HEK293 (cell line): Measurements from ENCODE around the gene CACTIN.

Experiments
- CTCF ChIA-PET: fragments of 350-600 bp; formaldehyde crosslinking; extraction: SDS; loops from one replicate; lab custom pipeline; 2021; ENCODE audit warnings: antibody characterized with exemption; lab: Yijun Ruan, JAX
- POLR2A ChIA-PET: fragments of 300-600 bp; formaldehyde crosslinking; extraction: SDS; loops from one replicate; lab custom pipeline; 2020; ENCODE audit warnings: antibody characterized with exemption, inconsistent platforms; lab: Yijun Ruan, JAX
- H3K27ac ChIP-seq: fragments of 200-500 bp; sonication (Bioruptor generic); 2 replicates; pipeline ENCODE4 v1.5.1; 2014; ENCODE audit warnings: low read depth, low read length, control low read depth, inconsistent platforms; ENCODE audit errors: extremely low read depth
- H3K36me3 ChIP-seq, 2 experiments: fragments of 200-500 bp in 1 of 2; sonication (Bioruptor generic) in 1 of 2; 1 replicate in 1 of 2; 2 replicates in 1 of 2; pipeline ENCODE4 v1.5.1; 2014 to 2017; ENCODE audit warnings: inconsistent platforms in 2 of 2, low read length in 2 of 2; ENCODE audit not compliant: control insufficient read depth in 2 of 2, insufficient read depth in 1 of 2
- H3K4me1 ChIP-seq: fragments of 200-500 bp; sonication (Bioruptor generic); 2 replicates; pipeline ENCODE4 v1.5.1; 2014; ENCODE audit warnings: mild to moderate bottlenecking, low read length, inconsistent platforms; ENCODE audit not compliant: control insufficient read depth, insufficient read depth
- H3K4me3 ChIP-seq: 2 replicates; pipeline ENCODE4 v1.5.1; 2011; ENCODE audit warnings: low read depth, mild to moderate bottlenecking, control low read depth, low read length, moderate library complexity
- H3K9me3 ChIP-seq: fragments of 200-500 bp; sonication (Bioruptor generic); 2 replicates; pipeline ENCODE4 v1.5.1; 2014; ENCODE audit warnings: low read depth, low read length, inconsistent platforms; ENCODE audit not compliant: control insufficient read depth, insufficient read depth
- BCL11A ChIP-seq: fragments of 450-650 bp; formaldehyde crosslinking; IDR thresholded peaks from 2 replicates; pipeline ENCODE4 v1.5.1; 2016; ENCODE audit warnings: low read depth, missing biosample characterization, missing genetic modification characterization
- EGR2 ChIP-seq: fragments of 450-650 bp; formaldehyde crosslinking; IDR thresholded peaks from 2 replicates; pipeline ENCODE4 v1.5.1; 2016; ENCODE audit warnings: low read depth, missing biosample characterization, missing genetic modification characterization
- GLIS1 ChIP-seq: fragments of 450-650 bp; formaldehyde crosslinking; IDR thresholded peaks from 2 replicates; pipeline ENCODE4 v1.5.1; 2016; ENCODE audit warnings: missing biosample characterization, missing genetic modification characterization
- KLF10 ChIP-seq: fragments of 450-650 bp; IDR thresholded peaks from 2 replicates; pipeline ENCODE4 v1.5.1; 2018; ENCODE audit warnings: missing biosample characterization, mild to moderate bottlenecking, missing genetic modification characterization
- KLF17 ChIP-seq: fragments of 450-650 bp; formaldehyde crosslinking; IDR thresholded peaks from 2 replicates; pipeline ENCODE4 v1.5.1; 2016; ENCODE audit warnings: missing biosample characterization, missing genetic modification characterization
- KLF9 ChIP-seq: fragments of 450-650 bp; formaldehyde crosslinking; IDR thresholded peaks from 2 replicates; pipeline ENCODE4 v1.5.1; 2016; ENCODE audit warnings: missing biosample characterization, missing genetic modification characterization, low read depth
- SCRT2 ChIP-seq: fragments of 450-650 bp; formaldehyde crosslinking; IDR thresholded peaks from 2 replicates; pipeline ENCODE4 v1.5.1; 2016; ENCODE audit warnings: missing biosample characterization, missing genetic modification characterization
- SP2 ChIP-seq: fragments of 450-650 bp; formaldehyde crosslinking; IDR thresholded peaks from 2 replicates; pipeline ENCODE4 v1.5.1; 2016; ENCODE audit warnings: missing biosample characterization, missing genetic modification characterization
- SP3 ChIP-seq: fragments of 450-650 bp; formaldehyde crosslinking; IDR thresholded peaks from 2 replicates; pipeline ENCODE4 v1.5.1; 2016; ENCODE audit warnings: missing biosample characterization, missing genetic modification characterization
- YY2 ChIP-seq: fragments of 450-650 bp; formaldehyde crosslinking; IDR thresholded peaks from 2 replicates; pipeline ENCODE4 v1.5.1; 2016; ENCODE audit warnings: missing biosample characterization, missing genetic modification characterization
- ZBTB17 ChIP-seq: fragments of 450-650 bp; formaldehyde crosslinking; IDR thresholded peaks from 2 replicates; pipeline ENCODE4 v1.5.1; 2016; ENCODE audit warnings: missing biosample characterization, missing genetic modification characterization
- ZBTB21 ChIP-seq: fragments of 450-650 bp; formaldehyde crosslinking; IDR thresholded peaks from 2 replicates; pipeline ENCODE4 v1.5.1; 2017; ENCODE audit warnings: missing biosample characterization, missing genetic modification characterization
- ZBTB49 ChIP-seq: fragments of 450-650 bp; formaldehyde crosslinking; IDR thresholded peaks from 2 replicates; pipeline ENCODE4 v1.5.1; 2016; ENCODE audit warnings: missing biosample characterization, missing genetic modification characterization, low read depth
- ZNF175 ChIP-seq: fragments of 450-650 bp; formaldehyde crosslinking; IDR thresholded peaks from 2 replicates; pipeline ENCODE4 v1.5.1; 2016; ENCODE audit warnings: missing biosample characterization, missing genetic modification characterization
- ZNF280C ChIP-seq: fragments of 450-650 bp; formaldehyde crosslinking; IDR thresholded peaks from 2 replicates; pipeline ENCODE4 v1.5.1; 2016; ENCODE audit warnings: missing biosample characterization, missing genetic modification characterization
- ZNF324 ChIP-seq: fragments of 450-650 bp; formaldehyde crosslinking; IDR thresholded peaks from 2 replicates; pipeline ENCODE4 v1.5.1; 2016; ENCODE audit warnings: missing biosample characterization, missing genetic modification characterization
- ZNF394 ChIP-seq: fragments of 450-650 bp; formaldehyde crosslinking; IDR thresholded peaks from 2 replicates; pipeline ENCODE4 v1.5.1; 2016; ENCODE audit warnings: missing biosample characterization, missing genetic modification characterization, mild to moderate bottlenecking, moderate library complexity, borderline replicate concordance
- ZNF398 ChIP-seq: fragments of 450-650 bp; formaldehyde crosslinking; IDR thresholded peaks from 2 replicates; pipeline ENCODE4 v1.5.1; 2017; ENCODE audit warnings: missing biosample characterization, missing genetic modification characterization
- ZNF501 ChIP-seq: fragments of 450-650 bp; formaldehyde crosslinking; IDR thresholded peaks from 2 replicates; pipeline ENCODE4 v1.5.1; 2016; ENCODE audit warnings: missing biosample characterization, missing genetic modification characterization
- ZNF530 ChIP-seq: fragments of 450-650 bp; formaldehyde crosslinking; IDR thresholded peaks from 2 replicates; pipeline ENCODE4 v1.5.1; 2016; ENCODE audit warnings: low read depth, missing biosample characterization, missing genetic modification characterization
- ZNF548 ChIP-seq: fragments of 450-650 bp; formaldehyde crosslinking; IDR thresholded peaks from 2 replicates; pipeline ENCODE4 v1.5.1; 2016; ENCODE audit warnings: missing biosample characterization, missing genetic modification characterization
- ZNF571 ChIP-seq: fragments of 450-650 bp; formaldehyde crosslinking; IDR thresholded peaks from 2 replicates; pipeline ENCODE4 v1.5.0; 2017; ENCODE audit warnings: missing biosample characterization, missing genetic modification characterization
- ZNF639 ChIP-seq: fragments of 450-650 bp; formaldehyde crosslinking; IDR thresholded peaks from 2 replicates; pipeline ENCODE4 v1.5.1; 2016; ENCODE audit warnings: missing biosample characterization, missing genetic modification characterization
- ZNF692 ChIP-seq: fragments of 450-650 bp; formaldehyde crosslinking; IDR thresholded peaks from 2 replicates; pipeline ENCODE4 v1.5.1; 2016; ENCODE audit warnings: missing biosample characterization, missing genetic modification characterization

CACTIN gene

GRCh38 chr19:3669947-3670795 lies 43.6 kb upstream of the CACTIN start:
- Histone ChIP-seq H3K9me3 (no peaks in the 10 kb centered on the region), H3K36me3 (peaks cover 0 to 4% of the 10 kb centered on the region in 2 experiments; a peak in 1 of 3 replicates), H3K4me1 (no peaks in the 10 kb centered on the region), H3K27ac (no peak overlapping the region), H3K4me3 (no peak overlapping the region)
- CTCF ChIA-PET, result interaction anchor here (0.6 to 0.7 kb wide), 2 partner anchors 16 to 20 kb away, joined by 3 read pairs; no protein-coding TSS in a partner anchor
- POLR2A ChIA-PET, result no interaction called here
- TF ChIP-seq YY2, result no peak
- TF ChIP-seq SP2 (tag by site-specific recombination), result peak; percentile 50
- TF ChIP-seq ZBTB21, result peak; percentile 97
- TF ChIP-seq ZBTB17 (tag by site-specific recombination), result no peak
- TF ChIP-seq EGR2 (tag by site-specific recombination), result peak; percentile 29; the same call in 1 of the 2 replicates
- TF ChIP-seq KLF9, result 0 out of 2 replicates have a peak, but pooled peaks have one; percentile 43
- TF ChIP-seq ZNF639 (tag by site-specific recombination), result 0 out of 2 replicates have a peak, but pooled peaks have one; percentile 13
- no peak for TF ChIP-seq ZNF530
- no peak; the same call in 1 of the 2 replicates for TF ChIP-seq KLF10 (tag by site-specific recombination)
- TF ChIP-seq ZNF548 (tag by site-specific recombination), result no peak
- peak; percentile 66; the same call in 1 of the 2 replicates for TF ChIP-seq KLF17
- TF ChIP-seq ZNF324 (tag by site-specific recombination), result no peak
- TF ChIP-seq BCL11A (tag by site-specific recombination), result peak; percentile 52; the same call in 1 of the 2 replicates
- TF ChIP-seq ZNF692 (tag by site-specific recombination), result peak; percentile 95
- TF ChIP-seq ZBTB49 (tag by site-specific recombination), result no peak
- no peak for TF ChIP-seq ZNF280C
- TF ChIP-seq ZNF394 (tag by site-specific recombination), result 0 out of 2 replicates have a peak, but pooled peaks have one; percentile 23
- TF ChIP-seq ZNF571 (tag by site-specific recombination), result no peak
- TF ChIP-seq GLIS1 (tag by site-specific recombination), result peak; percentile 69
- no peak for TF ChIP-seq ZNF175 (tag by site-specific recombination)
- peak; percentile 49 for TF ChIP-seq ZNF398 (tag by site-specific recombination)
- no peak for TF ChIP-seq SCRT2 (tag by site-specific recombination)
- peak; percentile 40 for TF ChIP-seq SP3 (tag by site-specific recombination)
- TF ChIP-seq ZNF501 (tag by site-specific recombination), result no peak
